Stimulated activated CD8-positive, alpha-beta memory T cell treated with anti-CD3 and anti-CD28 coated beads, Interleukin-12 subunit alpha, Interleukin-12 subunit beta, amount 100 ng/mL, for 24 hours (primary cell): ENCODE results near the gene HIPK1.
"Not testable (repeated sequence)": the region's sequence is repeated elsewhere in the genome, so short reads cannot be mapped to it uniquely, and the experiment has no call there.

ENCODE experiments used
- DNase-seq: peaks from one replicate; pipeline ENCODE4 v3.0.0-alpha.2; 2020; ENCODE audit errors: extremely low read depth

The HIPK1 gene

GRCh38 chr1:113982949-113983348, 53.8 kb downstream of the HIPK1 start:
- DNase-seq = no peak

- DNase-seq = no peak
Measured at GRCh38 chr1:113983391-113983790, 54.3 kb downstream of the HIPK1 start.

- no peak for DNase-seq
Measured at GRCh38 chr1:113983826-113984225, 54.7 kb downstream of the HIPK1 start.

GRCh38 chr1:113984710-113985109, 55.6 kb downstream of the HIPK1 start:
- DNase-seq = no peak

- no peak for DNase-seq
Measured at GRCh38 chr1:113986802-113987201, 57.7 kb downstream of the HIPK1 start.

- no peak for DNase-seq
Measured at GRCh38 chr1:113987259-113987658, 58.1 kb downstream of the HIPK1 start.

- DNase-seq = no peak
Measured at GRCh38 chr1:113990530-113990929, 61.4 kb downstream of the HIPK1 start.

- no peak for DNase-seq
Measured at GRCh38 chr1:113990961-113991360, 61.8 kb downstream of the HIPK1 start.

- no peak for DNase-seq
Measured at GRCh38 chr1:113991467-113991997, 62.4 kb downstream of the HIPK1 start.

- no peak for DNase-seq
Measured at GRCh38 chr1:113993072-113993471, 63.9 kb downstream of the HIPK1 start.

- DNase-seq = no peak
Measured at GRCh38 chr1:113993766-113994165, 64.6 kb downstream of the HIPK1 start.

- DNase-seq = no peak
Measured at GRCh38 chr1:113995382-113995781, 66.3 kb downstream of the HIPK1 start.

- no peak for DNase-seq
Measured at GRCh38 chr1:113998361-113998760, 69.2 kb downstream of the HIPK1 start.

GRCh38 chr1:113999233-113999632, 70.1 kb downstream of the HIPK1 start:
- no peak for DNase-seq

- no peak for DNase-seq
Measured at GRCh38 chr1:113999799-114000198, 70.7 kb downstream of the HIPK1 start.

GRCh38 chr1:114000406-114000805, 71.3 kb downstream of the HIPK1 start:
- no peak for DNase-seq

- DNase-seq = no peak
Measured at GRCh38 chr1:114002492-114003239, 73.5 kb downstream of the HIPK1 start.

GRCh38 chr1:114003431-114003830, 74.3 kb downstream of the HIPK1 start:
- no peak for DNase-seq

GRCh38 chr1:114006825-114007224, 77.7 kb downstream of the HIPK1 start:
- not testable (repeated sequence) for DNase-seq

- DNase-seq = no peak
Measured at GRCh38 chr1:114008480-114008941, 79.4 kb downstream of the HIPK1 start.

GRCh38 chr1:114008993-114009392, 79.9 kb downstream of the HIPK1 start:
- DNase-seq = no peak

GRCh38 chr1:114009393-114009792, 80.3 kb downstream of the HIPK1 start:
- no peak for DNase-seq

GRCh38 chr1:114010433-114011184, 81.5 kb downstream of the HIPK1 start:
- no peak for DNase-seq
